A549 (cell line): ENCODE results near the gene HOXC13. TPM values are rescaled to one million over a fixed set of nuclear protein-coding genes. Genes with fewer than 3 reads are reported as not detected.

ENCODE experiments used
- ATAC-seq, 2 experiments: fragments of 200-7000 bp in 1 of 2; fragments of >200 bp in 1 of 2; cut with Nextera tagmentation in 1 of 2; cut with Tn5 transposase in 1 of 2; 3 replicates each; pipeline versions ENCODE4 v1.8.0 to v1.9.1; 2018 to 2020; ENCODE audit warnings: mild to moderate bottlenecking in 1 of 2, moderate library complexity in 1 of 2
- CTCF ChIA-PET: fragments of 300-600 bp; sonication (Branson Sonifier 250); formaldehyde crosslinking; extraction: SDS; loops from one replicate; lab custom pipeline; 2021; ENCODE audit warnings: antibody characterized with exemption, inconsistent platforms; lab: Yijun Ruan, JAX
- POLR2A ChIA-PET: fragments of 350-600 bp; formaldehyde crosslinking; extraction: SDS; loops from one replicate; lab custom pipeline; 2021; ENCODE audit warnings: antibody characterized with exemption, inconsistent platforms; lab: Yijun Ruan, JAX
- DNase-seq, 2 experiments: peaks; one replicate each; pipeline versions ENCODE4 v3.0.0 to v3.0.0-alpha.2; 2011 to 2016; ENCODE audit warnings: low read depth in 1 of 2, low spot score in 1 of 2
- FAIRE-seq: peaks from 2 replicates; lab custom pipeline; 2011; peaks lifted over from hg19 to GRCh38; lab: Jason Lieb, UNC
- H3K27ac ChIP-seq, 2 experiments: fragments of >200 bp; sonication (Bioruptor Twin); formaldehyde crosslinking; 3 replicates each; pipeline ENCODE4 v1.5.1; 2016 to 2017
- H3K4me1 ChIP-seq: fragments of >200 bp; sonication (Bioruptor Twin); formaldehyde crosslinking; 3 replicates; pipeline ENCODE4 v1.6.1; 2016
- H3K4me2 ChIP-seq: fragments of >200 bp; sonication (Bioruptor Twin); formaldehyde crosslinking; 3 replicates; pipeline ENCODE4 v1.6.1; 2016
- H3K4me3 ChIP-seq: fragments of >200 bp; sonication (Bioruptor Twin); formaldehyde crosslinking; 3 replicates; pipeline ENCODE4 v1.5.1; 2016
- H3K9me3 ChIP-seq: fragments of >200 bp; sonication (Bioruptor Twin); formaldehyde crosslinking; 3 replicates; pipeline ENCODE4 v1.6.1; 2016
- BCL3 ChIP-seq: fragments of >200 bp; sonication (Bioruptor Twin); formaldehyde crosslinking; IDR thresholded peaks from 3 replicates; pipeline ENCODE4 v1.6.1; 2016
- CBX2 ChIP-seq: fragments of 200-600 bp; sonication (generic); IDR thresholded peaks from 2 replicates; pipeline ENCODE4 v1.6.1; 2016; ENCODE audit warnings: low read depth, mild to moderate bottlenecking, borderline replicate concordance
- CHD2 ChIP-seq: fragments of 150-350 bp; IDR thresholded peaks from 2 replicates; pipeline ENCODE4 v1.6.1; 2014; ENCODE audit warnings: low read length; ENCODE audit not compliant: partially characterized antibody
- E2F6 ChIP-seq: IDR thresholded peaks from 2 replicates; pipeline ENCODE4 v1.6.1; 2012; ENCODE audit warnings: low read depth, borderline replicate concordance
- EHMT2 ChIP-seq: fragments of 200-600 bp; sonication (generic); IDR thresholded peaks from 2 replicates; pipeline ENCODE4 v1.6.1; 2016; ENCODE audit warnings: antibody characterized with exemption, low read depth, mild to moderate bottlenecking, moderate library complexity
- ESRRA ChIP-seq: fragments of 150-350 bp; IDR thresholded peaks from 2 replicates; pipeline ENCODE4 v1.6.1; 2014; ENCODE audit warnings: mild to moderate bottlenecking, low read length, borderline replicate concordance
- HDAC2 ChIP-seq: fragments of 200-600 bp; sonication (generic); IDR thresholded peaks from 2 replicates; pipeline ENCODE4 v1.6.1; 2016
- HOXB13 ChIP-seq: fragments of 250-450 bp; sonication (Bioruptor Pico); IDR thresholded peaks from 2 replicates; pipeline ENCODE4 v1.5.0; 2020; ENCODE audit warnings: low read depth, mild to moderate bottlenecking, moderate library complexity
- HOXB5 ChIP-seq: fragments of 250-450 bp; sonication (Bioruptor Pico); IDR thresholded peaks from 2 replicates; pipeline ENCODE4 v1.5.0; 2020; ENCODE audit warnings: mild to moderate bottlenecking, moderate library complexity
- JUN ChIP-seq, 2 experiments: fragments of >200 bp; sonication (Bioruptor Twin); formaldehyde crosslinking; IDR thresholded peaks; 2 replicates in 1 of 2; 3 replicates in 1 of 2; pipeline ENCODE4 v1.6.1; 2016 to 2017
- KDM5A ChIP-seq: fragments of 200-600 bp; sonication (generic); IDR thresholded peaks from 2 replicates; pipeline ENCODE4 v1.6.1; 2016; ENCODE audit warnings: antibody characterized with exemption, mild to moderate bottlenecking
- MAFK ChIP-seq: fragments of 450-650 bp; IDR thresholded peaks from 2 replicates; pipeline ENCODE4 v1.6.1; 2014; ENCODE audit not compliant: partially characterized antibody
- MAZ ChIP-seq: fragments of 150-350 bp; IDR thresholded peaks from 2 replicates; pipeline ENCODE4 v1.6.1; 2014; ENCODE audit warnings: antibody characterized with exemption, low read depth, low read length, borderline replicate concordance
- NFE2L2 ChIP-seq: fragments of 150-350 bp; conservative IDR thresholded peaks from 2 replicates; pipeline ENCODE4 v1.6.1; 2014; ENCODE audit warnings: low read length
- NPAS2 ChIP-seq: fragments of 250-450 bp; sonication (Bioruptor Pico); IDR thresholded peaks from 2 replicates; pipeline ENCODE4 v1.8.0; 2022; ENCODE audit warnings: mild to moderate bottlenecking, moderate library complexity, borderline replicate concordance
- NR3C1 ChIP-seq: fragments of >200 bp; sonication (Bioruptor Twin); formaldehyde crosslinking; IDR thresholded peaks from 3 replicates; pipeline ENCODE4 v1.6.1; 2017
- PBX3 ChIP-seq: IDR thresholded peaks from 2 replicates; pipeline ENCODE4 v1.6.1; 2012
- PHF8 ChIP-seq: fragments of 200-600 bp; sonication (generic); IDR thresholded peaks from 2 replicates; pipeline ENCODE4 v1.6.1; 2016; ENCODE audit warnings: low read depth, mild to moderate bottlenecking, antibody characterized with exemption, moderate library complexity, borderline replicate concordance
- POLR2A ChIP-seq: IDR thresholded peaks from 2 replicates; pipeline ENCODE4 v1.6.1; 2012; ENCODE audit warnings: mild to moderate bottlenecking, low read length
- POLR2AphosphoS2 ChIP-seq: conservative IDR thresholded peaks from 2 replicates; pipeline ENCODE4 v1.6.1; 2012; ENCODE audit warnings: low read length, improper control_type of control experiment, inconsistent platforms
- RCOR1 ChIP-seq: fragments of 150-350 bp; IDR thresholded peaks from 2 replicates; pipeline ENCODE4 v1.6.1; 2014; ENCODE audit warnings: antibody characterized with exemption, low read length, low read depth
- SMC3 ChIP-seq: fragments of >200 bp; sonication (Bioruptor Twin); formaldehyde crosslinking; IDR thresholded peaks from 3 replicates; pipeline ENCODE4 v1.6.1; 2018; ENCODE audit warnings: inconsistent platforms
- ZC3H11A ChIP-seq: fragments of 450-650 bp; IDR thresholded peaks from 2 replicates; pipeline ENCODE4 v1.6.1; 2014; ENCODE audit warnings: antibody characterized with exemption, mild to moderate bottlenecking
- WGBS: methylation state at CpG from one replicate; pipeline ENCODE4 v1.1.6; 2017; ENCODE audit errors: missing lambda C conversion rate; 5-methylcytosine and 5-hydroxymethylcytosine counted together
- polyA plus RNA-seq, 4 experiments: library from polyadenylated mRNA; depleted of rRNA in 3 of 4; stranded (reverse); fragments of >200 nt; fragmentation: RNase III in 1 of 4; extraction: RNeasy Plus Mini Kit Qiagen cat#74134 plus additional on column Dnase treatment in 1 of 4; gene quantifications; 2 replicates in 3 of 4; 3 replicates in 1 of 4; pipeline ENCODE4 v1.2.3, GENCODE V29; 2011 to 2017
- TF ChIP-seq, protein P1 (sequence below): fragments of 200-600 bp; sonication (generic); IDR thresholded peaks from 2 replicates; pipeline ENCODE4 v1.6.1; 2016; ENCODE audit warnings: antibody characterized with exemption, mild to moderate bottlenecking, moderate library complexity

HOXC13 gene
- polyA plus RNA-seq, 2 of the 4 experiments (the other 2 are of a cell fraction) = 3.9 to 6.5 TPM

GRCh38 chr12:53984901-53985691 lies 46.5 kb downstream of the HOXC13 start, which contains the start of gene HOXC10 (continued):
- TF ChIP-seq, protein P1, sequence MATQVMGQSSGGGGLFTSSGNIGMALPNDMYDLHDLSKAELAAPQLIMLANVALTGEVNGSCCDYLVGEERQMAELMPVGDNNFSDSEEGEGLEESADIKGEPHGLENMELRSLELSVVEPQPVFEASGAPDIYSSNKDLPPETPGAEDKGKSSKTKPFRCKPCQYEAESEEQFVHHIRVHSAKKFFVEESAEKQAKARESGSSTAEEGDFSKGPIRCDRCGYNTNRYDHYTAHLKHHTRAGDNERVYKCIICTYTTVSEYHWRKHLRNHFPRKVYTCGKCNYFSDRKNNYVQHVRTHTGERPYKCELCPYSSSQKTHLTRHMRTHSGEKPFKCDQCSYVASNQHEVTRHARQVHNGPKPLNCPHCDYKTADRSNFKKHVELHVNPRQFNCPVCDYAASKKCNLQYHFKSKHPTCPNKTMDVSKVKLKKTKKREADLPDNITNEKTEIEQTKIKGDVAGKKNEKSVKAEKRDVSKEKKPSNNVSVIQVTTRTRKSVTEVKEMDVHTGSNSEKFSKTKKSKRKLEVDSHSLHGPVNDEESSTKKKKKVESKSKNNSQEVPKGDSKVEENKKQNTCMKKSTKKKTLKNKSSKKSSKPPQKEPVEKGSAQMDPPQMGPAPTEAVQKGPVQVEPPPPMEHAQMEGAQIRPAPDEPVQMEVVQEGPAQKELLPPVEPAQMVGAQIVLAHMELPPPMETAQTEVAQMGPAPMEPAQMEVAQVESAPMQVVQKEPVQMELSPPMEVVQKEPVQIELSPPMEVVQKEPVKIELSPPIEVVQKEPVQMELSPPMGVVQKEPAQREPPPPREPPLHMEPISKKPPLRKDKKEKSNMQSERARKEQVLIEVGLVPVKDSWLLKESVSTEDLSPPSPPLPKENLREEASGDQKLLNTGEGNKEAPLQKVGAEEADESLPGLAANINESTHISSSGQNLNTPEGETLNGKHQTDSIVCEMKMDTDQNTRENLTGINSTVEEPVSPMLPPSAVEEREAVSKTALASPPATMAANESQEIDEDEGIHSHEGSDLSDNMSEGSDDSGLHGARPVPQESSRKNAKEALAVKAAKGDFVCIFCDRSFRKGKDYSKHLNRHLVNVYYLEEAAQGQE = no peak
- TF ChIP-seq HDAC2 (no peak), CBX2 (no peak), JUN (IDR thresholded peaks at IDR 0.05) (peak in 1 of 2 experiments; percentile 57; a peak in 1 of 5 replicates), SMC3 (peak; percentile 83), NR3C1 (no peak), CHD2 (no peak), NFE2L2 (no peak), BCL3 (no peak)

GRCh38 chr12:53985692-53985993 lies 47.0 kb downstream of the HOXC13 start:
- FAIRE-seq (no peak), ATAC-seq (no peak)
- no peaks in the 10 kb centered on the region for H3K9me3 ChIP-seq
- POLR2A ChIA-PET = interaction anchor here (0.6 kb wide), 1 partner anchor 269 kb away, joined by 3 read pairs; no protein-coding TSS in a partner anchor
- TF ChIP-seq NPAS2 (no peak), PBX3 (no peak), RCOR1 (no peak), HOXB5 (CRISPR knock-in tag) (no peak), ESRRA (no peak), ZC3H11A (no peak), BCL3 (no peak), POLR2AphosphoS2 (no peak), SMC3 (no peak), HOXB13 (no peak), POLR2A (no peak), E2F6 (no peak), MAFK (no peak), MAZ (no peak), PHF8 (no peak), KDM5A (no peak), EHMT2 (no peak)
- TF ChIP-seq, all 56 proteins: peak for 0
- CTCF ChIA-PET = interaction anchor here (0.8 to 5.8 kb wide), 28 partner anchors 8 to 375 kb away, joined by 3 to 171 read pairs (median 8); partner anchors contain the start of genes HOTAIR, HOXC4, HOXC5 and HOXC8
- Histone ChIP-seq H3K4me2 (peak overlapping the region; percentile 98), H3K27ac (peak overlapping the region; percentile 88 to 89; a peak in 5 of 6 replicates), H3K4me3 (peak overlapping the region; percentile 60; the same call in 2 of the 3 replicates), H3K4me1 (peaks cover 29% of the 10 kb centered on the region)
- WGBS = 84% methylated on average over 18 of the region's 21 CpGs
- no peak for DNase-seq
